Ishikawa (cell line): ENCODE results near the gene SFRP2.

ENCODE experiments used
- FOXM1 ChIP-seq: IDR thresholded peaks from 2 replicates; pipeline ENCODE4 v1.6.1; 2012; ENCODE audit warnings: low read depth, borderline replicate concordance
- MAX ChIP-seq: IDR thresholded peaks from 2 replicates; pipeline ENCODE4 v1.6.1; 2012
- REST ChIP-seq: IDR thresholded peaks from 2 replicates; pipeline ENCODE4 v1.6.1; 2012; ENCODE audit warnings: low read depth, mild to moderate bottlenecking
- TEAD4 ChIP-seq: IDR thresholded peaks from 2 replicates; pipeline ENCODE4 v1.6.1; 2012
- USF1 ChIP-seq: IDR thresholded peaks from 2 replicates; pipeline ENCODE4 v1.6.1; 2012

GRCh38 chr4:153787575-153787974, 1.3 kb downstream of the SFRP2 start:
- TF ChIP-seq FOXM1 (no peak), USF1 (no peak), MAX (no peak), REST (no peak), TEAD4 (no peak)
